ENCODE measurements around the gene ABCA4.

GRCh38 chr1:94125551-94126514, 4.9 kb upstream of the ABCA4 start:
- no peak for TF ChIP-seq POLR2A (IDR thresholded peaks at IDR 0.05)
- TF ChIP-seq EP300 (IDR thresholded peaks at IDR 0.05), result no peak
- TF ChIP-seq, protein P1, sequence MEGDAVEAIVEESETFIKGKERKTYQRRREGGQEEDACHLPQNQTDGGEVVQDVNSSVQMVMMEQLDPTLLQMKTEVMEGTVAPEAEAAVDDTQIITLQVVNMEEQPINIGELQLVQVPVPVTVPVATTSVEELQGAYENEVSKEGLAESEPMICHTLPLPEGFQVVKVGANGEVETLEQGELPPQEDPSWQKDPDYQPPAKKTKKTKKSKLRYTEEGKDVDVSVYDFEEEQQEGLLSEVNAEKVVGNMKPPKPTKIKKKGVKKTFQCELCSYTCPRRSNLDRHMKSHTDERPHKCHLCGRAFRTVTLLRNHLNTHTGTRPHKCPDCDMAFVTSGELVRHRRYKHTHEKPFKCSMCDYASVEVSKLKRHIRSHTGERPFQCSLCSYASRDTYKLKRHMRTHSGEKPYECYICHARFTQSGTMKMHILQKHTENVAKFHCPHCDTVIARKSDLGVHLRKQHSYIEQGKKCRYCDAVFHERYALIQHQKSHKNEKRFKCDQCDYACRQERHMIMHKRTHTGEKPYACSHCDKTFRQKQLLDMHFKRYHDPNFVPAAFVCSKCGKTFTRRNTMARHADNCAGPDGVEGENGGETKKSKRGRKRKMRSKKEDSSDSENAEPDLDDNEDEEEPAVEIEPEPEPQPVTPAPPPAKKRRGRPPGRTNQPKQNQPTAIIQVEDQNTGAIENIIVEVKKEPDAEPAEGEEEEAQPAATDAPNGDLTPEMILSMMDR (IDR thresholded peaks at IDR 0.05), result no peak
- TF ChIP-seq POLR2AphosphoS5 (IDR thresholded peaks at IDR 0.05), result no peak
